ENCODE results near the gene SPATA16. TPM values are rescaled to one million over a fixed set of nuclear protein-coding genes. Genes with fewer than 3 reads are reported as not detected.

SPATA16 gene
- total RNA-seq, 4 donors from 2014 or later: not detected

DNA sequence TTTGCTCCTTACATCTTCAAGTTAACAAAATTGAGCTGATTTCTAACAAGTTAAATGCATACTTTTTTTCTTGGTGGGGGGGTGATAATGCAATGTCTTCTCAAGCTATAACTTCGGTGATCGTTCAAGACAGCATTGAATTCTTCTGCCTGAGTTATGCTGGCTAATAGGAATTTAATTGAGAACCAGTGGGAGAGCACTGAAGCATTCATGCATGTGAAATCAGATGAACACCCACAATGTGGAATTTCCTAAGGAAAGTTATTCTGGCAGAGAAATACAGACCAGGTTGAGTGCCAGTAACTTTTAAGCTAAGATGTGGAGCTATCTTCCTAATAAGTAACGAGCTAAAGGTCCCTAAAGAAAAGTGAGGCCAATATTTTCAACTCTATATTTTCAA lies 3.0 kb downstream of the SPATA16 start:
- 26 to 31% methylated on average over 3 of the region's 3 CpGs for WGBS, 2 donors
- Histone ChIP-seq H3K4me3 (replicated peaks in 1 of 3) (no peak overlapping the region), H3K36me3 (no peaks in the 10 kb centered on the region), H3K4me1 (no peaks in the 10 kb centered on the region), H3K27ac (no peak overlapping the region), H3K9me3 (no peaks in the 10 kb centered on the region), H3K27me3 (no peaks in the 10 kb centered on the region)
- intact Hi-C loops (cut with DNase I): no loop called here
- TF ChIP-seq POLR2A (IDR thresholded peaks at IDR 0.05) (no peak), CTCF (IDR thresholded peaks at IDR 0.05) (no peak)
- no peak for DNase-seq

- DNase-seq: no peak
- H3K4me1 ChIP-seq: no peaks in the 10 kb centered on the region
- 23 to 27% methylated on average over 2 of the region's 2 CpGs for WGBS, 2 donors
- no peaks in the 10 kb centered on the region for H3K36me3 ChIP-seq
- TF ChIP-seq POLR2A (IDR thresholded peaks at IDR 0.05): no peak
- no peak for TF ChIP-seq CTCF (IDR thresholded peaks at IDR 0.05)
- no peaks in the 10 kb centered on the region for H3K9me3 ChIP-seq
- H3K27ac ChIP-seq: no peak overlapping the region
- no peak overlapping the region for H3K4me3 ChIP-seq (replicated peaks in 1 of 3)
- intact Hi-C loops (cut with DNase I): no loop called here
- H3K27me3 ChIP-seq: no peaks in the 10 kb centered on the region
Observed at GRCh38 chr3:173135059-173135458, 6.0 kb downstream of the SPATA16 start.

DNA sequence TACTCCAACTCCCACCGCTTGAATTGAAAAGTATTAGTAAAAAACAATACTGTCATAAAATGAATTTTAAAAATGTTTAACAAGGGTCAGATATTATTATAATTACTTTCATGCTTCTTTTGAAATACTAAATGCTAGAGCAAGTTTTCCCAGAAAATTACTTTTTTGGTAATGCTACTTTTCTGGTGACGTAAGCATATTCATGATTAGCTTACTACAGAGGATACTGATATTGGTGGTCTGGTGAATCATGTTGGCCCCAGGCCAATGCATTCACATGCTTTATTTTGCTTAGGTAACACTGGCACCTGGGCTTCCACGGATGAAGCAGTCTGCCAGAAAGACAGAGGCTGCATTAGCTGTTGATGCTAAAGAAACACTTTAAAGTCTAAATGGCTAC lies 12.4 kb downstream of the SPATA16 start:
- 75 to 77% methylated on average over 3 of the region's 3 CpGs for WGBS, 2 donors
- TF ChIP-seq POLR2A (IDR thresholded peaks at IDR 0.05) (no peak), CTCF (IDR thresholded peaks at IDR 0.05) (no peak)
- intact Hi-C loops (cut with DNase I): no loop called here
- Histone ChIP-seq H3K36me3 (no peaks in the 10 kb centered on the region), H3K27ac (no peak overlapping the region), H3K9me3 (no peaks in the 10 kb centered on the region), H3K27me3 (no peaks in the 10 kb centered on the region), H3K4me3 (replicated peaks in 1 of 3) (no peak overlapping the region), H3K4me1 (no peaks in the 10 kb centered on the region)
- no peak for DNase-seq

- Histone ChIP-seq H3K9me3 (no peaks in the 10 kb centered on the region), H3K36me3 (no peaks in the 10 kb centered on the region), H3K27me3 (no peaks in the 10 kb centered on the region), H3K27ac (no peak overlapping the region), H3K4me3 (replicated peaks in 1 of 3) (no peak overlapping the region), H3K4me1 (no peaks in the 10 kb centered on the region)
- intact Hi-C loops (cut with DNase I): no loop called here
- WGBS, 2 donors: 64 to 70% methylated on average over 2 of the region's 2 CpGs
- no peak for TF ChIP-seq CTCF (IDR thresholded peaks at IDR 0.05)
- TF ChIP-seq POLR2A (IDR thresholded peaks at IDR 0.05): no peak
- DNase-seq: no peak
Observed at GRCh38 chr3:173111321-173111720, 29.7 kb downstream of the SPATA16 start.

GRCh38 chr3:173109143-173109542 lies 31.9 kb downstream of the SPATA16 start:
- intact Hi-C loops (cut with DNase I): no loop called here
- DNase-seq: no peak
- no peaks in the 10 kb centered on the region for H3K36me3 ChIP-seq
- TF ChIP-seq CTCF (IDR thresholded peaks at IDR 0.05): no peak
- no peak for TF ChIP-seq POLR2A (IDR thresholded peaks at IDR 0.05)
- H3K27ac ChIP-seq: no peak overlapping the region
- no peaks in the 10 kb centered on the region for H3K9me3 ChIP-seq
- H3K4me1 ChIP-seq: no peaks in the 10 kb centered on the region
- H3K27me3 ChIP-seq: no peaks in the 10 kb centered on the region
- no peak overlapping the region for H3K4me3 ChIP-seq (replicated peaks in 1 of 3)
- 64 to 70% methylated on average over 4 of the region's 4 CpGs for WGBS, 2 donors

All from thyroid gland (tissue), 4 donors.